ENCODE data around the gene LSM11.

Gene LSM11

DNA sequence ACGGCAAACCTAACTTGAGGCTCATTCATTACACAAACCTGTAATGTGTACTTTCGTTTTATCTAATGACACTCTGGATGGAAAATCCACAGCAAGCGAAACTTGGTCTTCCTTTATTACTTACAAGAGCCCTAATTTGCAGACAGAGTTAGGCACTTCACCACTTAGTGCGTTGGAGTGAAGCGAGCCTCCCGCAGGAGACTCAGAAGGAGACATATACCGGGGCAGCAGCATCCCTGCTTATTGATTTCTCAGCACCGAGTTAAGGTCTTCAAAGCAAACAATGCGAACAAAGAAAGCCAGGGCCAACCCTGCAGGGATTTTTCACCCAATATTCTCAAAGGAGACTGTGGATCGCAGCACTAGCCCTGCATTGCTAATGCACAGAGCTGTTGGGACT lies 28.6 kb downstream of the LSM11 start:
- no peak for DNase-seq (ENCODE audit: low read depth)

- no peak for DNase-seq (ENCODE audit: low read depth)
Observed at GRCh38 chr5:157778121-157778805, 34.8 kb downstream of the LSM11 start.

DNA sequence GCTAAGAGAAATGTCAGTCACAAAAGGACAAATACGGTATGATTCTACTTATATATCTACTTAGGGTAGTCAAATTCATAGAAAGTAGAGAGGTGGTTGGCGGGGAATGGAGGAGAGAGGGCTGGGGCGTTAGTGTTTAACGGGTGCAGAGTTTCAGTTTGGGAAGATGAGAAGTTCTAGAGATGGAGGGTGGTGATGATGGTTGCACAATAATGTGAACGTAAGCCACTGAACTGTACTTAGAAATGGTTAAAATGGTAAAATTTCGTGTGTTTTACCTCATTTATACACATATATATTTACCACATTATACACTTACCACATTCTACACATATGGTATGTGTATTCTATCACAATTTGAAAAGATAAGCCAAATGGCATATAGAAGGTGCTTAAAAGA lies 35.7 kb downstream of the LSM11 start:
- DNase-seq (ENCODE audit: low read depth), result no peak

GRCh38 chr5:157785801-157786200 lies 42.3 kb downstream of the LSM11 start:
- DNase-seq (ENCODE audit: low read depth), result no peak

GRCh38 chr5:157793301-157793700 lies 49.8 kb downstream of the LSM11 start:
- no peak for DNase-seq (ENCODE audit: low read depth)

DNA sequence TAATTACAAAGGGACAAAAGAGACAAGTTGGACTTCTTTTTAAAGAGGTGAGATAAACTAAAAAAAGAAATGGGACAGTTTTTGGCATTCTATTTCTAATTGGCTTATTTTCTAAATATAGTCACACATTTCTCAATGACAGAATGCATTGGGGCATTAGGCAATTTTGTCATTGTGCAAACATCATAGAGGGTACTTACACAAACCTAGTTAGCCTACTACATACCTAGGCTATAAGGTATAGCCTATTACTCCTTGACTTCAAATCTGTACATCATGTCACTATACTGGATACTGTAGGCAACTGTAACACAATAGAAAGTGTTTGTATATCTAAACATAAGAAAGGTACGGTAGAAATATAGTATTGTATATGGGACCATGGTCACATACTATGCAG lies 56.1 kb downstream of the LSM11 start:
- no peak for DNase-seq (ENCODE audit: low read depth)

DNA sequence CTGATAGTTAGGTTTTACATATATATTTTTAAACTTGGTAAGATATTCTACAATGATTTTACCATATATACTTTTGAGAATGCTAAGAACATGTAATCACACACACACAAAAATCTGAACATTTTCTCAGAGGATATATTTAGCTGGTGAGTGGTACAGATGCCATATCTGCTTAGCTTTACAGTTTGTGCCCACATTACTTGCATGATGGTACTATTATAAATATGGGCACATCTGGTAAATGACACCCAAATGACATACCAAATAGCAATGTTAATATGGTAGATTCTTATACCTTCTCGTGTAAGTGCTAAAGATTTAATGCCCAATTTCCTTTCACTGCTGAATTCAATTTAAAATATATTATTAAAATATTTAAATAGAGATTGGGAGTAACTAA lies 56.6 kb downstream of the LSM11 start:
- DNase-seq (ENCODE audit: low read depth), result no peak

DNA sequence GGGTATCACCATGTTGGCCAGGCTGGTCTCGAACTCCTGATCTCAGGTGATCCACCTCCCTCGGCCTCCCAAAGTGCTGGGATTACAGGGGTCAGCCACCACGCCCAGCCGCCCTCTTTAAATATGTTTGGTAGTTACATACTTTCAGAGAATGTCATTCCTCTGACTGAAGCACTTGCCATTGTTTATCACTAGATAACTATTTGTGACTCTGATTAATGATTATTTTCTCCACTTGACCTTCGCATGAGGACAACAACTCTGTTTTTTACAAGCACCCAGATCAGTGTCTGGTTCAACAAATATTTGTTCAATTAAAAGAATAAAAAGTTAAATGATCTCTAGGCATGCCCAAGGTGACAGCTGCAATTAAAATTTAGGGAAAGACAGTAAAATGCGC lies 59.2 kb downstream of the LSM11 start:
- no peak for DNase-seq (ENCODE audit: low read depth)

- no peak for DNase-seq (ENCODE audit: low read depth)
Observed at GRCh38 chr5:157808043-157808442, 64.5 kb downstream of the LSM11 start.
